Lower leg skin (tissue), 3 donors: ENCODE measurements around the gene IL25.
"Not testable (repeated sequence)": the region's sequence is repeated elsewhere in the genome, so short reads cannot be mapped to it uniquely, and the experiment has no call there.

Experiments used
- POLR2A ChIP-seq, 2 donors: fragments of 450-650 bp; IDR thresholded peaks; one replicate each; pipeline ENCODE4 v1.6.1; 2016 to 2017; ENCODE audit warnings: antibody characterized with exemption in 2 of 2, mild to moderate bottlenecking in 1 of 2, moderate library complexity in 1 of 2
- TF ChIP-seq, protein P1 (sequence below), 3 donors: fragments of 450-650 bp; IDR thresholded peaks; one replicate each; pipeline ENCODE4 v1.5.1; 2016; ENCODE audit warnings: antibody characterized with exemption in 3 of 3, mild to moderate bottlenecking in 3 of 3, moderate library complexity in 2 of 3

- TF ChIP-seq, protein P1, sequence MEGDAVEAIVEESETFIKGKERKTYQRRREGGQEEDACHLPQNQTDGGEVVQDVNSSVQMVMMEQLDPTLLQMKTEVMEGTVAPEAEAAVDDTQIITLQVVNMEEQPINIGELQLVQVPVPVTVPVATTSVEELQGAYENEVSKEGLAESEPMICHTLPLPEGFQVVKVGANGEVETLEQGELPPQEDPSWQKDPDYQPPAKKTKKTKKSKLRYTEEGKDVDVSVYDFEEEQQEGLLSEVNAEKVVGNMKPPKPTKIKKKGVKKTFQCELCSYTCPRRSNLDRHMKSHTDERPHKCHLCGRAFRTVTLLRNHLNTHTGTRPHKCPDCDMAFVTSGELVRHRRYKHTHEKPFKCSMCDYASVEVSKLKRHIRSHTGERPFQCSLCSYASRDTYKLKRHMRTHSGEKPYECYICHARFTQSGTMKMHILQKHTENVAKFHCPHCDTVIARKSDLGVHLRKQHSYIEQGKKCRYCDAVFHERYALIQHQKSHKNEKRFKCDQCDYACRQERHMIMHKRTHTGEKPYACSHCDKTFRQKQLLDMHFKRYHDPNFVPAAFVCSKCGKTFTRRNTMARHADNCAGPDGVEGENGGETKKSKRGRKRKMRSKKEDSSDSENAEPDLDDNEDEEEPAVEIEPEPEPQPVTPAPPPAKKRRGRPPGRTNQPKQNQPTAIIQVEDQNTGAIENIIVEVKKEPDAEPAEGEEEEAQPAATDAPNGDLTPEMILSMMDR (IDR thresholded peaks at IDR 0.05): not testable (repeated sequence)
- not testable (repeated sequence) for TF ChIP-seq POLR2A (IDR thresholded peaks at IDR 0.05)
These were observed 47.0 kb downstream of the IL25 start for GRCh38 chr14:23419646-23420045.
